GM12878 (cell line): ENCODE results near the gene MALT1. TPM values are rescaled to one million over a fixed set of nuclear protein-coding genes. Genes with fewer than 3 reads are reported as not detected.
A peak's percentile ranks its signal among the peaks of the same experiment; 100 is the strongest.

Experiments
- BMI1 ChIP-seq: fragments of 450-650 bp; IDR thresholded peaks from 2 replicates; pipeline ENCODE4 v1.6.1; 2016; ENCODE audit warnings: mild to moderate bottlenecking, moderate library complexity, borderline replicate concordance
- CBX3 ChIP-seq: fragments of 200-600 bp; sonication (generic); IDR thresholded peaks from 2 replicates; pipeline ENCODE4 v1.6.1; 2016; ENCODE audit warnings: low read depth, borderline replicate concordance
- CREB1 ChIP-seq: IDR thresholded peaks from 2 replicates; pipeline ENCODE4 v1.6.1; 2012; ENCODE audit warnings: low read depth, mild to moderate bottlenecking, inconsistent platforms
- CREM ChIP-seq: IDR thresholded peaks from 2 replicates; pipeline ENCODE4 v1.6.1; 2014; ENCODE audit warnings: antibody characterized with exemption, low read depth
- EZH2 ChIP-seq: IDR thresholded peaks from 2 replicates; pipeline ENCODE4 v1.6.1; 2012; ENCODE audit warnings: low read depth, mild to moderate bottlenecking, control low read depth, inconsistent platforms, low read length, borderline replicate concordance; ENCODE audit not compliant: control insufficient read depth
- HDGF ChIP-seq: fragments of 450-650 bp; IDR thresholded peaks from 2 replicates; pipeline ENCODE4 v1.6.1; 2016; ENCODE audit warnings: antibody characterized with exemption
- HSF1 ChIP-seq: fragments of 150-350 bp; IDR thresholded peaks from 2 replicates; pipeline ENCODE4 v1.6.1; 2014; ENCODE audit warnings: mild to moderate bottlenecking, low read depth, low read length
- JUND ChIP-seq: IDR thresholded peaks from 2 replicates; pipeline ENCODE4 v1.6.1; 2012; ENCODE audit warnings: low read depth, mild to moderate bottlenecking, low read length, improper control_type of control experiment, moderate library complexity
- MXI1 ChIP-seq: fragments of 150-350 bp; IDR thresholded peaks from 2 replicates; pipeline ENCODE4 v1.6.1; 2011; ENCODE audit warnings: low read depth, mild to moderate bottlenecking, inconsistent platforms, low read length, improper control_type of control experiment
- MYC ChIP-seq: IDR thresholded peaks from 2 replicates; pipeline ENCODE4 v1.6.1; 2011; ENCODE audit warnings: mild to moderate bottlenecking, low read length, moderate library complexity, inconsistent platforms; ENCODE audit not compliant: insufficient read depth, insufficient replicate concordance, insufficient read length, severe bottlenecking
- NFYA ChIP-seq: IDR thresholded peaks from 2 replicates; pipeline ENCODE4 v1.6.1; 2011; ENCODE audit warnings: low read depth, mild to moderate bottlenecking, low read length, improper control_type of control experiment, borderline replicate concordance
- NFYB ChIP-seq: IDR thresholded peaks from 2 replicates; pipeline ENCODE4 v1.6.1; 2011; ENCODE audit warnings: low read depth, mild to moderate bottlenecking, low read length, improper control_type of control experiment, moderate library complexity; ENCODE audit not compliant: insufficient read depth
- PAX5 ChIP-seq: IDR thresholded peaks from 2 replicates; pipeline ENCODE4 v1.6.1; 2011; ENCODE audit warnings: low read depth, low read length, borderline replicate concordance
- POLR2AphosphoS2 ChIP-seq: IDR thresholded peaks from 2 replicates; pipeline ENCODE4 v1.6.1; 2011; ENCODE audit warnings: low read depth, mild to moderate bottlenecking, low read length, improper control_type of control experiment, moderate library complexity
- POU2F2 ChIP-seq: IDR thresholded peaks from 3 replicates; pipeline ENCODE4 v1.6.1; 2011; ENCODE audit warnings: low read depth, mild to moderate bottlenecking, low read length, borderline replicate concordance
- PRDM15 ChIP-seq: fragments of 450-650 bp; formaldehyde crosslinking; IDR thresholded peaks from 2 replicates; pipeline ENCODE4 v1.4.0; 2020; ENCODE audit warnings: mild to moderate bottlenecking, moderate library complexity
- RCOR1 ChIP-seq: conservative IDR thresholded peaks from 2 replicates; pipeline ENCODE4 v1.6.1; 2012; ENCODE audit warnings: low read depth, low read length, improper control_type of control experiment
- SIX5 ChIP-seq: IDR thresholded peaks from 2 replicates; pipeline ENCODE4 v1.6.1; 2011; ENCODE audit warnings: mild to moderate bottlenecking, low read depth, low read length, moderate library complexity; ENCODE audit not compliant: severe bottlenecking
- STAT1 ChIP-seq: fragments of 450-650 bp; conservative IDR thresholded peaks from 2 replicates; pipeline ENCODE4 v1.6.1; 2014; ENCODE audit warnings: antibody characterized with exemption, mild to moderate bottlenecking
- STAT3 ChIP-seq: IDR thresholded peaks from 2 replicates; pipeline ENCODE4 v1.6.1; 2011; ENCODE audit warnings: low read depth, low read length, improper control_type of control experiment
- TCF3 ChIP-seq: IDR thresholded peaks from 2 replicates; pipeline ENCODE4 v1.6.1; 2012; ENCODE audit warnings: low read depth, mild to moderate bottlenecking, low read length, borderline replicate concordance; ENCODE audit not compliant: insufficient read depth
- YY1 ChIP-seq: IDR thresholded peaks from 2 replicates; pipeline ENCODE4 v1.6.1; 2011; ENCODE audit warnings: low read depth, mild to moderate bottlenecking, low read length
- ZNF217 ChIP-seq: fragments of 450-650 bp; IDR thresholded peaks from 2 replicates; pipeline ENCODE4 v1.6.1; 2017; ENCODE audit warnings: antibody characterized with exemption, mild to moderate bottlenecking
- polyA plus RNA-seq, 11 experiments: library from polyadenylated mRNA; depleted of rRNA in 4 of 11; unstranded in 6 of 11; stranded (reverse) in 5 of 11; fragments of >200 nt; fragmentation: Nextera tagmentation in 4 of 11; fragmentation: Illumina TruSeq in 1 of 11; extraction: Ambion mirVana in 4 of 11; extraction: Trizol in 1 of 11; gene quantifications; 1 replicate in 1 of 11; 2 replicates in 10 of 11; pipeline versions ENCODE4 v1.2.1 to v1.2.3, GENCODE V29; 2011 to 2016; ENCODE audit warnings: inconsistent platforms in 2 of 11, missing spikeins in 2 of 11, low read depth in 1 of 11
- total RNA-seq, 4 experiments: library from RNA; depleted of rRNA in 3 of 4; stranded (reverse); fragments of >200 nt in 3 of 4; fragmentation: Illumina TruSeq in 1 of 4; extraction: Trizol in 1 of 4; gene quantifications; 2 replicates each; pipeline versions ENCODE4 v1.2.1 to v1.2.3, GENCODE V29; 2013 to 2021
- TF ChIP-seq, protein P1 (sequence below): IDR thresholded peaks from 2 replicates; pipeline ENCODE4 v1.6.1; 2011; ENCODE audit warnings: low read depth, mild to moderate bottlenecking, low read length, moderate library complexity, borderline replicate concordance; ENCODE audit errors: extremely low read depth

Gene MALT1
- total and polyA plus RNA-seq, 10 of the 15 experiments (the other 5 are each of a cell fraction or from before 2014, with no cell fraction given) = 17.6 to 126 (median 45.4) TPM

DNA sequence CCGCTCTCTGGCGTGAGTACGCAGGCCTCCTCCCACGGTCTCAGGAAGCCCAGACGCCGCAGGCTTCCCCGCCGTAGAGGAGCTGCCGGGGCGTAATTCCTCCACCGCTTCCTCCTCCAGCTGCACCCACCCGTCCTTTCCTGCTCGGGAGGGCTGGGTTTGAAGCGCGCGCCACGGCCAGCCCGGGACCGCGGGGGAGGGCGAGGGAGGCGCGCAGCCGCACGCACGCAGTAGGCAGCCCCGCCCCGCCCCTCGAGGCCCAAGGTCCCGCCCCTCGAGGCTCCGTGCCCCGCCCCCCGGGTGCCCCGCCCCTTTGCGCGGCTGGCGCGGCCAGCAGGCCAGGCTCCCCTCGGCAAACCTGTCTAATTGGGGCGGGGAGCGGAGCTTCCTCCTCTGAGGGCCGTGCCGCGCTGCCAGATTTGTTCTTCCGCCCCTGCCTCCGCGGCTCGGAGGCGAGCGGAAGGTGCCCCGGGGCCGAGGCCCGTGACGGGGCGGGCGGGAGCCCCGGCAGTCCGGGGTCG, at the start of gene MALT1 (continued):
- TF ChIP-seq MXI1 (0 out of 2 replicates have a peak, but pooled peaks have one; percentile 64), BMI1 (no peak), HSF1 (no peak), PAX5 (peak; percentile 69; the same call in 1 of the 2 replicates), MYC (no peak), NFYA (no peak), CREM (no peak; the same call in 1 of the 2 replicates), YY1 (peak; percentile 24; the same call in 1 of the 2 replicates), STAT3 (no peak), POU2F2 (peak; percentile 90; the same call in 2 of the 3 replicates), NFYB (no peak), POLR2AphosphoS2 (peak; percentile 95), EZH2 (no peak), HDGF (no peak), CREB1 (no peak; the same call in 1 of the 2 replicates), ZNF217 (no peak), RCOR1 (no peak), PRDM15 (CRISPR knock-in tag) (no peak), CBX3 (no peak), STAT1 (no peak), TCF3 (peak; percentile 96), SIX5 (no peak), JUND (no peak)
- TF ChIP-seq, protein P1, sequence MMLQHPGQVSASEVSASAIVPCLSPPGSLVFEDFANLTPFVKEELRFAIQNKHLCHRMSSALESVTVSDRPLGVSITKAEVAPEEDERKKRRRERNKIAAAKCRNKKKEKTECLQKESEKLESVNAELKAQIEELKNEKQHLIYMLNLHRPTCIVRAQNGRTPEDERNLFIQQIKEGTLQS = no peak
